Measurements from ENCODE around the gene GRIN1. TPM values are rescaled to one million over a fixed set of nuclear protein-coding genes. Genes with fewer than 3 reads are reported as not detected.

The GRIN1 gene
- total and polyA plus RNA-seq, 12 donors, result not detected

DNA sequence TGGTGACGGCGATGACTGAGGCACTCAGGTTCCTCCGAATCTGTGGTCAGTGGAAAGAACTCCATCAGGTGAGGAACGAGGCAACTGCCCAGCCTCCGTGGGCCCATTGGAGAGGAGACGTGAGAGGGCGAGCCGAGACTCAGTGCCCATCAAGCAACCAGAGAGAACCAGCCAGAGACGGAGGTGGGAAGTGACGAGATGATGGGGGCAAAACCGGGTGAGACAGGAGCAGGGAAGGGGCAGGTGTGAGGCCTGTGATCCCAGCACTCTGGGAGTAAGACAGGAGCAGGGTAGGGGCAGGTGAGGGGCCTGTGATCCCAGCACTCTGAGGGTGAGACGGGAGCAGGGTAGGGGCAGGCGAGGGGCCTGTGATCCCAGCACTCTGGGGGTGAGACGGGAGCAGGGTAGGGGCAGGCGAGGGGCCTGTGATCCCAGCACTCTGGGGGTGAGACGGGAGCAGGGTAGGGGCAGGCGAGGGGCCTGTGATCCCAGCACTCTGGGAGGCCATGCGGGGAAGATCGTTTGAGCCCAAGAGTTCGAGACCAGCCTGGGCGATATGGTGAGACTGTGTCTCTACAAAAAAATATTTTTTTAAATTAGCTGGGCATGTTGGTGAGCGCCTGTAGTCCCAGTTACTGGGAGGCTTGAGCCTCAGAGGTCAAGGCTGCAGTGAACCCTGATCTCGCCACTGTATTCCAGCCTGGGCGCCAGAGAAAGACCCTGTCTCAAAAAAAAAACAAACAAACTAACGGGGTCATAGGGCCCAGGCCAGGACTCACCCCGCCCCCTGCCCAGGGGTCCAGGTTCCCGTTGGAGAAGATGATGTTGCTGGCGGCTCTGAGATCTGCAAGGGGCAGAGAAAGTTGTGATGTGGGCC is 27.8 kb upstream of the GRIN1 start:
- Histone ChIP-seq H3K4me1 (peaks cover 9 to 24% (median 15%) of the 10 kb centered on the region in 9 donors), H3K27ac (no peak overlapping the region), H3K4me3 (no peak overlapping the region), H3K27me3 (no peaks in the 10 kb centered on the region), H3K9me3 (no peaks in the 10 kb centered on the region), H3K36me3 (peaks cover 0 to 70% (median 45%) of the 10 kb centered on the region in 9 donors)
- 89 to 91% methylated on average over 28 of the region's 28 CpGs for WGBS, 2 donors
- TF ChIP-seq, protein P1, sequence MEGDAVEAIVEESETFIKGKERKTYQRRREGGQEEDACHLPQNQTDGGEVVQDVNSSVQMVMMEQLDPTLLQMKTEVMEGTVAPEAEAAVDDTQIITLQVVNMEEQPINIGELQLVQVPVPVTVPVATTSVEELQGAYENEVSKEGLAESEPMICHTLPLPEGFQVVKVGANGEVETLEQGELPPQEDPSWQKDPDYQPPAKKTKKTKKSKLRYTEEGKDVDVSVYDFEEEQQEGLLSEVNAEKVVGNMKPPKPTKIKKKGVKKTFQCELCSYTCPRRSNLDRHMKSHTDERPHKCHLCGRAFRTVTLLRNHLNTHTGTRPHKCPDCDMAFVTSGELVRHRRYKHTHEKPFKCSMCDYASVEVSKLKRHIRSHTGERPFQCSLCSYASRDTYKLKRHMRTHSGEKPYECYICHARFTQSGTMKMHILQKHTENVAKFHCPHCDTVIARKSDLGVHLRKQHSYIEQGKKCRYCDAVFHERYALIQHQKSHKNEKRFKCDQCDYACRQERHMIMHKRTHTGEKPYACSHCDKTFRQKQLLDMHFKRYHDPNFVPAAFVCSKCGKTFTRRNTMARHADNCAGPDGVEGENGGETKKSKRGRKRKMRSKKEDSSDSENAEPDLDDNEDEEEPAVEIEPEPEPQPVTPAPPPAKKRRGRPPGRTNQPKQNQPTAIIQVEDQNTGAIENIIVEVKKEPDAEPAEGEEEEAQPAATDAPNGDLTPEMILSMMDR (IDR thresholded peaks at IDR 0.05), result no peak
- intact Hi-C loops (cut with DNase I), result no loop called here
- DNase-seq (no peak), ATAC-seq (no peak)

DNA sequence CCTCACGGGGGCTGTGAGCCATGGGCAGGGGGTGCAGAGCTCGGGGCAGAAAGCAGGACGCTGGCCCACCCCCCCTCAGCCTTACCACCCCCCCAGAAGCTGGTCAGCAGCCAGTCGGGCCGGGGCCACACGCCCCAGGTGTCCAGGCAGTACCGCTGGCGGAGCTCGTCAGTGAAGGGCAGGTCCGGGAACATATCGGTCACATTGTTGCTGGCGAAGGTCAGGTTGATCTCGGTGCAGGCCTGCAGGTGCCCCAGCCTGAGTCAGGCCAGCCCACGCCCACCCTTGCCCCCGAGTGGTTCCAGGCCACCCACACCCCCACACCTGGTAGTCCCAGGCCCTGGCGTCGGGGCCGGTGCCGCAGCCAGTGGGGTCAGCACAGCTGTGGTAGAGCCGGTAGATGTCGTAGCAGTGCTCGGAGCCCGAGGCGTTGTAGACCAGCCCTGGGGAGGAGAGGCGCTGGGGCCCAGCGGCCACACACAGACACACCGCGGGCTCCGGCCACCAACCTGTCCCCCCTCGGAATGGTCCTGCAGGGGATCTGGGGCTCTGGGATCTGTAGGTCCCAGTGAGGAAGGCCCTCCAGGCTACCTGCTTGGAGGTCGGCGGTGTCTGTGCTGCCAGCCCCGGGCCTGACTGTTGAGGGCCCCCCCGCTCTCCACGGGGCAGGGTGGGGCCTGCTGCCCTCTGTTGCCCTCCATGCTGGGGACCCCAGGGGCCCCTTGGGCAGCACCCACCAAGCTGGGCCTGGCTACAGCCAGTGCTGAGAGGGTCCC is 27.0 kb upstream of the GRIN1 start:
- Histone ChIP-seq H3K9me3 (no peaks in the 10 kb centered on the region), H3K4me3 (no peak overlapping the region), H3K27ac (no peak overlapping the region), H3K4me1 (peaks cover 11 to 32% (median 17%) of the 10 kb centered on the region in 9 donors), H3K36me3 (peaks cover 0 to 62% (median 40%) of the 10 kb centered on the region in 9 donors), H3K27me3 (no peaks in the 10 kb centered on the region)
- WGBS, 2 donors, result 89 to 91% methylated on average over 34 to 35 of the region's 35 CpGs
- TF ChIP-seq, protein P1 (IDR thresholded peaks at IDR 0.05), result no peak
- DNase-seq (no peak), ATAC-seq (no peak)
- intact Hi-C loops (cut with DNase I), result no loop called here

DNA sequence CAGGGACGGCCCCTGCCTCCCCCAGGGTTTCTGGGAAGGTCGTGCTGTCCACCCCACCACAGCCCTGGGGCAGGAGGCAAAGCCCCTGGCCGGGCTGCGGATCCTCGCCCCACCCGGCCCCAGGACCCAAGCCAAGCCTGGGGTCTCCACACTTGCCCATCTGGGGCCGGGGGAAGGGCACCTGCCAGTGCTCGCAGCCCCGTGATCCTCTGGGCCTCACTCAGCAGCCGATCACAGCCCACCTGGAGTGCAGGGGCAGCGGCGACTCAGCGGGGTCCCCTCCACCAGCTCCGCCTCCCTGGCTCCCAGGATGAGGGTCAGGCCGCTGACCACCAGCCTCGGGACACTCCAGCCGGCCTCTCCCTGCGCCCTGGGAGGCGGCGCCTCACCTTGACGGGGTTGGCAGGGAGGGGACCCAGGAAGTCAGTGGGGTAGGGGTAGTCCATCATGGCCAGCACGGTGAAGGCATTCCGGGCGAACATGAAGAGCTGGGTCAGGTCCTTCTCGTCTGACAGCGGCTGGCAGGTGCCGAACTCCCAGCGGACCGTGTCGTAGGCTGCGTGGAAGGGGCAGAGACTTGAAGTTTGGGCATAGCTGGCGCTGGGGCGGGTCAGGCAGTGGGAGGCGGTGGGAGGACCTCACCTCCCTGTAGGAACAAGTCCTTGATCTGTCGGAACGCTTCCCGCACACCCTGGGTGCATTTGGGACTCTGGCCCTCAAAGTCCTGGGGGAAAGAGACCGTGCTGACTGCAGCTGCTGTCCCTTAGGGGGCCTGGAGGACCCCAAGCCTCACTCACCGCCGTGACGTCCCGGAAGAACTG is 26.2 kb upstream of the GRIN1 start:
- TF ChIP-seq, protein P1 (IDR thresholded peaks at IDR 0.05), result no peak
- DNase-seq (no peak), ATAC-seq (no peak)
- Histone ChIP-seq H3K4me1 (peaks cover 12 to 40% (median 23%) of the 10 kb centered on the region in 9 donors), H3K4me3 (no peak overlapping the region), H3K9me3 (no peaks in the 10 kb centered on the region), H3K36me3 (peaks cover 0 to 54% (median 32%) of the 10 kb centered on the region in 9 donors), H3K27me3 (no peaks in the 10 kb centered on the region), H3K27ac (no peak overlapping the region)
- WGBS, 2 donors, result 95 to 97% methylated on average over 42 of the region's 42 CpGs
- intact Hi-C loops (cut with DNase I), result no loop called here
